Measurements from ENCODE around the gene AP3B1.

DNA sequence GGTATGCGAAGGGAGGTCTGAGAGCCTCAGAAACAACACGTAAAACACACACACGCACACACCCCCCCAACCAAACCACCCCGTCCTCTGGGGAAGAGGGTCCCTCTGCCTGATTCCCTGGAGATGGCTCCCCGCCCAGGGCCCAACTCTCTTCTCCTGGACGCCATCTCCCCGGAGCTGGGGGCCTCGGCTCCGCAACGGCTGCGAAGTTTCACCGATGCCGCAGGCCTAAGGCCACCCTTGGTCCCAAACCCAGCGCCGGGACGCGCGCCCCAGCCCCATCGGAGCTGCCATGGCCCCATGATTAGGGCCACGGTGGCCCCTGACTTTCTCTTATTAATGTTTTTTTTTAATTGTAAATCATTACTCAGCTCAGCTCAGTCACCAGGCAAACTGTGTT is 337.0 kb downstream of the AP3B1 start:
- TF ChIP-seq, protein P1, sequence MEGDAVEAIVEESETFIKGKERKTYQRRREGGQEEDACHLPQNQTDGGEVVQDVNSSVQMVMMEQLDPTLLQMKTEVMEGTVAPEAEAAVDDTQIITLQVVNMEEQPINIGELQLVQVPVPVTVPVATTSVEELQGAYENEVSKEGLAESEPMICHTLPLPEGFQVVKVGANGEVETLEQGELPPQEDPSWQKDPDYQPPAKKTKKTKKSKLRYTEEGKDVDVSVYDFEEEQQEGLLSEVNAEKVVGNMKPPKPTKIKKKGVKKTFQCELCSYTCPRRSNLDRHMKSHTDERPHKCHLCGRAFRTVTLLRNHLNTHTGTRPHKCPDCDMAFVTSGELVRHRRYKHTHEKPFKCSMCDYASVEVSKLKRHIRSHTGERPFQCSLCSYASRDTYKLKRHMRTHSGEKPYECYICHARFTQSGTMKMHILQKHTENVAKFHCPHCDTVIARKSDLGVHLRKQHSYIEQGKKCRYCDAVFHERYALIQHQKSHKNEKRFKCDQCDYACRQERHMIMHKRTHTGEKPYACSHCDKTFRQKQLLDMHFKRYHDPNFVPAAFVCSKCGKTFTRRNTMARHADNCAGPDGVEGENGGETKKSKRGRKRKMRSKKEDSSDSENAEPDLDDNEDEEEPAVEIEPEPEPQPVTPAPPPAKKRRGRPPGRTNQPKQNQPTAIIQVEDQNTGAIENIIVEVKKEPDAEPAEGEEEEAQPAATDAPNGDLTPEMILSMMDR (IDR thresholded peaks at IDR 0.05; ENCODE audit: poor library complexity): no peak
- no peak for TF ChIP-seq EZH2phosphoT487 (IDR thresholded peaks at IDR 0.05; ENCODE audit: low read depth, severe bottlenecking, unreplicated experiment)
